ENCODE results near the gene CUL1. TPM values are rescaled to one million over a fixed set of nuclear protein-coding genes. Genes with fewer than 3 reads are reported as not detected.

CUL1 gene
- polyA plus RNA-seq, 1 donor, result 62.9 TPM

DNA sequence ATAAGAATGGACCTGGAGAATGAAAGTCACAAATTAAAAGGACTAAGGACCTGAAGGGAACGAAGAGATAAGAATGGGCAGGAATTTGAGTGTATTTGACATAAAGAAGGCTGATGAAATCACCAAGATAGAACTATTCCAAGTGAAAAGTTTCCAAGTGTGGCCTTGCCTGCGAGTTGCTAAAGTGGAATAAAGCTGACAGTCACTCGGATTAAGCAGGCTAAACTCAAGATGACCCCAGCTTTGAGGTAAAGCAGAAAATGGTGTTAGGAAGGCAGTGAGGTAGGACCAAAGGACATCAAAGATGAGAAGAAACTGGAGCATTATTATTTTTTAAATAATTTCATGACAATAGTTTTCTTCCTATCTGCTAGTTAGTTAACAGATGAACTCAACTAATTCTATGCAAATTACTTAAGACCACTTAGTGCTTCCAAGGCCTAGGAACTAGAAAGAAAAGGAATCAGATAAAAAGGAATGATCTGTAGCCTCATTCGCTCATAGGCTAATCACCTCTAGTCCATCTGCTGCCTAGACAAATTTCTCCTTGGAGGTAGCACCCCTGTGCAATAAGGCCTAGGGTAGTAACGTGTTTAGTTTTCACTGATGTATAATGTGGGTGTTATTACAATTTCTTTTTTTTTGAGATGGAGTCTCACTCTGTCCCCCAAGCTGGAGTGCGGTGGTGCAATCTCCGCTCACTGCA is 150.8 kb downstream of the CUL1 start:
- no peak for DNase-seq

GRCh38 chr7:148850564-148850963 is 151.9 kb downstream of the CUL1 start:
- DNase-seq, result no peak

Other genes with a start within 250 kb of the CUL1 start
- gene C7orf33, start 108.1 kb upstream of the CUL1 start, polyA plus RNA-seq (ENCODE audit: insufficient read length), result not detected
- 63.9 TPM for gene EZH2, start 185.4 kb downstream of the CUL1 start, polyA plus RNA-seq (ENCODE audit: insufficient read length)

Data from left kidney (tissue), 2 donors.